ENCODE data around the gene PIEZO2.

- TF ChIP-seq POLR2AphosphoS5 (IDR thresholded peaks at IDR 0.05), result no peak
- TF ChIP-seq CTCF (IDR thresholded peaks at IDR 0.05), result no peak
- TF ChIP-seq POLR2A (IDR thresholded peaks at IDR 0.05), result no peak
- no peak for TF ChIP-seq EP300 (IDR thresholded peaks at IDR 0.05)
These were observed 354.6 kb downstream of the PIEZO2 start for GRCh38 chr18:10794771-10795170.

Data from gastroesophageal sphincter (tissue), 3 donors.